ENCODE measurements around the gene AP4S1.
"Not testable (repeated sequence)": the region's sequence is repeated elsewhere in the genome, so short reads cannot be mapped to it uniquely, and the experiment has no call there.

Gene AP4S1

DNA sequence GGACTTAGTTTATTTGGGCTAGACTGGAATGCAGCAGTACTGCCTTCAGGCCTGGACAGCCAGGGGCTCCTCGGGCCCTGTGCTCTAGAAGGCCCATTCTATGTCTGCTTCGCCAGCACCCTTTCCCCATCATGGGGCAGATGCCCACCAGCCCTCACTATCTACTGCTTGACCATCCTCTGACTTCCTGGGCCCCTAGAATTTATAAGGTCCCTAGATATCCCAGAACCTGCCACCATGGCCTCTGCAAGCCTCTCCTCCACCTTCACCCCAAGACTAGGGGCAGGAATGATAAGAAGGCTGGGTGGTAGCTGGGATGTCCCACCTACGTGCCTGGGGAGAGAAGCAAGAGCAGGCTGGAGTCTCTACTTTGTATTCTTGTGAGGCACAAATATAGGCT is 59.6 kb downstream of the AP4S1 start:
- Histone ChIP-seq H3K36me3 (ENCODE audit: low read depth) (no peaks in the 10 kb centered on the region), H3K4me3 (ENCODE audit: severe bottlenecking) (no peak overlapping the region), H3K27ac (ENCODE audit: poor library complexity, severe bottlenecking) (no peak overlapping the region), H3K9me3 (ENCODE audit: severe bottlenecking) (no peaks in the 10 kb centered on the region), H3K27me3 (ENCODE audit: insufficient read depth, poor library complexity, severe bottlenecking) (no peaks in the 10 kb centered on the region), H3K4me1 (ENCODE audit: insufficient read depth, poor library complexity, severe bottlenecking) (peaks cover 5% of the 10 kb centered on the region)
- no peak for ATAC-seq (ENCODE audit: low read depth)
- TF ChIP-seq, protein P1, sequence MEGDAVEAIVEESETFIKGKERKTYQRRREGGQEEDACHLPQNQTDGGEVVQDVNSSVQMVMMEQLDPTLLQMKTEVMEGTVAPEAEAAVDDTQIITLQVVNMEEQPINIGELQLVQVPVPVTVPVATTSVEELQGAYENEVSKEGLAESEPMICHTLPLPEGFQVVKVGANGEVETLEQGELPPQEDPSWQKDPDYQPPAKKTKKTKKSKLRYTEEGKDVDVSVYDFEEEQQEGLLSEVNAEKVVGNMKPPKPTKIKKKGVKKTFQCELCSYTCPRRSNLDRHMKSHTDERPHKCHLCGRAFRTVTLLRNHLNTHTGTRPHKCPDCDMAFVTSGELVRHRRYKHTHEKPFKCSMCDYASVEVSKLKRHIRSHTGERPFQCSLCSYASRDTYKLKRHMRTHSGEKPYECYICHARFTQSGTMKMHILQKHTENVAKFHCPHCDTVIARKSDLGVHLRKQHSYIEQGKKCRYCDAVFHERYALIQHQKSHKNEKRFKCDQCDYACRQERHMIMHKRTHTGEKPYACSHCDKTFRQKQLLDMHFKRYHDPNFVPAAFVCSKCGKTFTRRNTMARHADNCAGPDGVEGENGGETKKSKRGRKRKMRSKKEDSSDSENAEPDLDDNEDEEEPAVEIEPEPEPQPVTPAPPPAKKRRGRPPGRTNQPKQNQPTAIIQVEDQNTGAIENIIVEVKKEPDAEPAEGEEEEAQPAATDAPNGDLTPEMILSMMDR (IDR thresholded peaks at IDR 0.05; ENCODE audit: poor library complexity, severe bottlenecking), result no peak
- no peak for DNase-seq (ENCODE audit: low spot score)

DNA sequence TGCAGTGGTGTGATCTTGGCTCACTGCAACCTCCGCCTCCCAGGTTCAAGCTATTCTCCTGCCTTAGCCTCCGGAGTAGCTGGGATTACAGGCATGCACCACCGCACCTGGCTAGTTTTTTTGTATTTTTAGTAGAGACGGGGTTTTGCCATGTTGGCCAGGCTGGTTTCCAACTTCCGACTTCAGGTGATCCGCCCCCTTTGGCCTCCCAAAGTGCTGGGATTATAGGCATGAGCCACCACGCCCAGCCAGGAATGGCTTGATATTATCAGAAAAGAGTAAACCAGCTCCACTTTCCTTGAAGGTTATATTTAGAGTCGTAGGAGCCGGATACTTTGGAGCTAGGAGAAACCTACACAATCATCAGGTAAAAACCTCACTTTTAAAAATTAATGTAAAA is 61.0 kb downstream of the AP4S1 start:
- H3K27me3 ChIP-seq (ENCODE audit: insufficient read depth, poor library complexity, severe bottlenecking); H3K4me3 ChIP-seq (ENCODE audit: severe bottlenecking); H3K27ac ChIP-seq (ENCODE audit: poor library complexity, severe bottlenecking); ATAC-seq (ENCODE audit: low read depth); H3K9me3 ChIP-seq (ENCODE audit: severe bottlenecking); H3K36me3 ChIP-seq (ENCODE audit: low read depth); DNase-seq (ENCODE audit: low spot score): not testable (repeated sequence)
- peaks cover 11% of the 10 kb centered on the region for H3K4me1 ChIP-seq (ENCODE audit: insufficient read depth, poor library complexity, severe bottlenecking)

DNA sequence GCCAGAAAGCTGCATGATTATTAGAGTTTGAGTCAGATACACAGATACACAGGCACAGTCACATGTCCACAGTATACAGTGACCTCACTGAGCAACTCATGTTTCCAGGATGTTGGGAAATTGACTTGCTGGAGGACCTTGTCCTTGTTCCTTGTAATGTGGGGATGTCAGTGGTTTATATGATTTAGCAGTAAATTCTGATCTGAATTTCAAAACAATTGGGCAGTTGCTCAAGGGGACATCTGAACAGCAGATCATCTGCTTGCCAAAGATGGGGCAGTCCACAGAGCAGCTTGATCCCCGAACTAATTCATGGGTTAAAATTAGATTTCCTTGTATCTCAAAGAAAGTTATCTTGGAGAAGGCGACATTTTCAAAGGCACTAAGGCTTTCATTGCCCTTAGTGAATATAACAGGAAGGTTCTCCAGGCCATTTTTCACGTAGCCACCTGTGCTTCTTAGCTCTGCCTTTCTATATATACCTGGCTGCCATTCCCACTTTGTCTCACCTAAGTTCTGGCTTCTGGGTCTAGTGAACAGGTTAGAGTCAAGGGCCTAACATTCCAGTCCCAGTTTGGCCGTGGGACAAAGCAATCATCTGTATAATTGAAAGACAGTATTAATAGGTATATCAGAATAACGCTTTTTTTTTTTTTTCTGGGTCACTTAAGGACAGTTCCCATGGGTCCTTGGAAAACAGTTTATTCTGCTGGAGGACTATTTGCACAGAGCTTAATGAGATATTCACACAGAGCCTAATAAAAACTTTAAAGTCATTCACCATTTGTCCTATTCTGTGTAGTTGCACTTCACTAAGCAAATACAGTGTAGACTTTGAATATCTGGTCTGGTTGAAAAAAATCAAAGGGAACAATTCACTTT is 65.7 kb downstream of the AP4S1 start:
- Histone ChIP-seq H3K36me3 (ENCODE audit: low read depth) (no peaks in the 10 kb centered on the region), H3K4me3 (ENCODE audit: severe bottlenecking) (no peak overlapping the region), H3K27ac (ENCODE audit: poor library complexity, severe bottlenecking) (peak overlapping the region; percentile 30), H3K4me1 (ENCODE audit: insufficient read depth, poor library complexity, severe bottlenecking) (peaks cover 11% of the 10 kb centered on the region), H3K27me3 (ENCODE audit: insufficient read depth, poor library complexity, severe bottlenecking) (no peaks in the 10 kb centered on the region), H3K9me3 (ENCODE audit: severe bottlenecking) (no peaks in the 10 kb centered on the region)
- TF ChIP-seq, protein P1 (IDR thresholded peaks at IDR 0.05; ENCODE audit: poor library complexity, severe bottlenecking), result no peak
- DNase-seq (ENCODE audit: low spot score), result no peak
- ATAC-seq (ENCODE audit: low read depth), result peak; percentile 96

DNA sequence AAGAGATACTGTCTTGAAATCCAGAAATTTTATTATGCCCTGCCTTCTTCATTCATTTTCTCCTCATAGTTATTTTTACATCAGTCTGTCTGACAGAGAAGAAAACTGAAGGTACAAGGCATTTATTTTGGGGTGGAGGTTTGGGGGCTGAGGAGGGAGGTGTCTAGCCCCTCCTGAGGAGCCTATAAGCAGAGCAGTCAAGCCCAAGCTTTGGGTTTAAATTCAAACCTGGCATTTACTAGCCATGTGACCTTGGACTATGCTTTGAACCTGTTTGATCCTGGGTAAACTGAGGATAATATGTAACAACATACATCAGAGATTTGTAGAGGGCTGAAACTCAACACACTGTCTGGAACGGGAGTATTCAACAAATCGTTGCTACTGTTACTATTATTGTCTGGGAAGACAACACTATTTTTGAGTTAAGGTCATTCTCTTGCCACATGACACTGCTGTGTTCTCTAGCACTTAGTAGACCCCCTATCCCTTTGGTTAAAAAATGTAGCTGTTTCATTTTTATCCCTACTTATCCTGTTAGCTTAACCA is 66.8 kb downstream of the AP4S1 start:
- no peak overlapping the region for H3K27ac ChIP-seq (ENCODE audit: poor library complexity, severe bottlenecking)
- TF ChIP-seq, protein P1 (IDR thresholded peaks at IDR 0.05; ENCODE audit: poor library complexity, severe bottlenecking), result no peak
- no peaks in the 10 kb centered on the region for H3K27me3 ChIP-seq (ENCODE audit: insufficient read depth, poor library complexity, severe bottlenecking)
- DNase-seq (ENCODE audit: low spot score) (no peak), ATAC-seq (ENCODE audit: low read depth) (no peak)
- H3K9me3 ChIP-seq (ENCODE audit: severe bottlenecking), result no peaks in the 10 kb centered on the region
- H3K4me1 ChIP-seq (ENCODE audit: insufficient read depth, poor library complexity, severe bottlenecking), result peaks cover 11% of the 10 kb centered on the region
- no peak overlapping the region for H3K4me3 ChIP-seq (ENCODE audit: severe bottlenecking)
- H3K36me3 ChIP-seq (ENCODE audit: low read depth), result no peaks in the 10 kb centered on the region; the same call in 1 of the 2 replicates

DNA sequence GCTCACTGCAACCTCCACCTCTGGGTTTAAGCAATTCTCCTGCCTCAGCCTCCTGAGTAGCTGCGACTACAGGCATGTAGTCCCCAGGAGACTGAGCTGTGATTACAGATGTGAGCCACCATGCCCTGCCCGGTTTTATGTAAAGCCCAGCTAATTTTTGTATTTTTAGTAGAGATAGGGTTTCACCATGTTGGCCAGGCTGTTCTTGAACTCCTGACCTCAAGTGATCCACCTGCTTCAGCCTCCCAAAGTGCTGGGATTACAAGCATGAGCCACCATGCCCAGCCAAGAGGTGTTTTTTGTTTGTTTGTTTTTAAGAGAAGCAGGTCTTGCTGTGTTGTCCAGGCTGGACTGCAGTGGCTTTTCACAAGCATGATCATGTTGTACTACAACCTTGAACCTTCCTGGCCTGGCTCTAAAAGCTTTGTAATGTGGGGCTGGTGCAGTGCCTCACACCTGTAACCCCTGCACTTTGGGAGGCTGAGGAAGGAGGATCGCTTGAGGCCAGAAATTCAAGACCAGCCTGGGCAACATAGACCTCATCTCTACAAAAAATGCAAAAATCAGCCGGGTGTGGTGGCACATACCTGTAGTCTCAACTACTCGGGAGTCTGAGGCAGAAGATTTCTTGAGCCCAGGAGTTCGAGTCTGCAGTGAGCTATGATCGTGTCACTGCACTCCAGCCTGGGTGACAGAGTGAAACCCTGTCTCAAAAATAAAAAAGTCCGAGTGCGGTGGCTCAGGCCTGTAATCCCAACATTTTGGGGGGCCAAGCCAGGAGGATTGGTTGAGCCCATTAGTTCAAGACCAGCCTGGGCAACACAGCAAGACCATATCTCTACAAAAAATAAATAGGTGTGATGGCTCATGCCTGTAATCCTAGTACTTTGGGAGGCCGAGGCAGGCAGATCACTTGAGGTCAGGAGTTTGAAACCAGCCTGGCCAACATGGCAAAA is 68.7 kb downstream of the AP4S1 start:
- ATAC-seq (ENCODE audit: low read depth); H3K4me3 ChIP-seq (ENCODE audit: severe bottlenecking); H3K9me3 ChIP-seq (ENCODE audit: severe bottlenecking); H3K27ac ChIP-seq (ENCODE audit: poor library complexity, severe bottlenecking); DNase-seq (ENCODE audit: low spot score); H3K27me3 ChIP-seq (ENCODE audit: insufficient read depth, poor library complexity, severe bottlenecking): not testable (repeated sequence)
- H3K36me3 ChIP-seq (ENCODE audit: low read depth), result peaks cover 18% of the 10 kb centered on the region
- peaks cover 11% of the 10 kb centered on the region for H3K4me1 ChIP-seq (ENCODE audit: insufficient read depth, poor library complexity, severe bottlenecking)

DNA sequence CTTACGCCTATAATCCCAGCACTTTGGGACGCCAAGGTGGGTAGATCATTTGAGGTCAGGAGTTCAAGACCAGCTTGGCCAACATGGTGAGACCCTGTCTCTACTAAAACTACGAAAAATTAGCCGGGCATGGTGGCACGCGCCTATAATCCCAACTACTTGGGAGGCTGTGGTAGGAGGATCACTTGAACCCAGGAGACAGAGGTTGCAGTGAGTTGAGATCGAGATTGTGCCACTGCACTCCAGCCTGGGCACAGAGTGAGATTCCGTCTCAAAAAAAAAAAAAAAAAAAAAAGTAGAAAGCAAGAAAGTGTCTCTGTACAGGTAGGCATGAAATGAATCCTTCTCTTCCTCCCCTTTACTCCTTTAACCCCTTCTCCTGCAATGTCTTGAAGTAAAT is 70.4 kb downstream of the AP4S1 start:
- ATAC-seq (ENCODE audit: low read depth); H3K4me3 ChIP-seq (ENCODE audit: severe bottlenecking): not testable (repeated sequence)
- H3K36me3 ChIP-seq (ENCODE audit: low read depth), result peaks cover 35% of the 10 kb centered on the region

More for the DNA sequence above, 70.4 kb downstream of the AP4S1 start:
- not testable (repeated sequence) for DNase-seq (ENCODE audit: low spot score); H3K9me3 ChIP-seq (ENCODE audit: severe bottlenecking); H3K4me1 ChIP-seq (ENCODE audit: insufficient read depth, poor library complexity, severe bottlenecking); H3K27me3 ChIP-seq (ENCODE audit: insufficient read depth, poor library complexity, severe bottlenecking); H3K27ac ChIP-seq (ENCODE audit: poor library complexity, severe bottlenecking)

Data from RWPE2 (cell line).